Right atrium auricular region (tissue), 2 donors: ENCODE data around the gene ZNF14. TPM values are rescaled to one million over a fixed set of nuclear protein-coding genes. Genes with fewer than 3 reads are reported as not detected.
"Not testable (repeated sequence)": the region's sequence is repeated elsewhere in the genome, so short reads cannot be mapped to it uniquely, and the experiment has no call there.

ENCODE experiments used
- DNase-seq: peaks from one replicate; pipeline ENCODE4 v3.0.0-alpha.2; 2019; ENCODE audit warnings: low spot score
- H3K27ac ChIP-seq, 2 donors: fragments of 200-600 bp; sonication (generic); 1 replicate in 1 of 2; 2 replicates in 1 of 2; pipeline ENCODE4 v1.5.1; 2016 to 2019
- H3K27me3 ChIP-seq, 2 donors: fragments of 200-600 bp; sonication (generic); one replicate each; pipeline versions ENCODE4 v1.5.1 to v1.6.0; 2017 to 2019
- H3K36me3 ChIP-seq: fragments of 200-600 bp; sonication (generic); one replicate; pipeline ENCODE4 v1.5.1; 2016
- H3K4me1 ChIP-seq, 2 donors: fragments of 200-600 bp; sonication (generic); one replicate each; pipeline versions ENCODE4 v1.5.1 to v1.6.0; 2017 to 2019
- H3K4me3 ChIP-seq, 2 donors: fragments of 200-600 bp; sonication (generic); 1 replicate in 1 of 2; 2 replicates in 1 of 2; pipeline ENCODE4 v1.5.1; 2017 to 2019; ENCODE audit warnings: mild to moderate bottlenecking in 1 of 2, moderate library complexity in 1 of 2
- H3K9me3 ChIP-seq, 2 donors: fragments of 200-600 bp; sonication (generic); one replicate each; pipeline ENCODE4 v1.5.1; 2019
- CTCF ChIP-seq, 2 donors: fragments of 200-600 bp; sonication (generic); IDR thresholded peaks; one replicate each; pipeline ENCODE4 v1.5.1; 2019; ENCODE audit warnings: antibody characterized with exemption in 2 of 2
- total RNA-seq, 2 donors: library from RNA; depleted of rRNA; stranded (reverse); fragments of >200 nt; gene quantifications; one replicate each; pipeline ENCODE4 v1.1.0, GENCODE V29; 2016

The ZNF14 gene
- total RNA-seq, 2 donors from 2014 or later = 2.8 to 4.6 TPM

- H3K4me3 ChIP-seq = no peak overlapping the region
- DNase-seq = peak; percentile 52
- H3K27me3 ChIP-seq = no peaks in the 10 kb centered on the region
- H3K36me3 ChIP-seq = no peaks in the 10 kb centered on the region
- no peak overlapping the region for H3K27ac ChIP-seq
- H3K9me3 ChIP-seq = no peaks in the 10 kb centered on the region
- TF ChIP-seq CTCF (IDR thresholded peaks at IDR 0.05) = no peak
- H3K4me1 ChIP-seq = no peaks in the 10 kb centered on the region
Measured at GRCh38 chr19:19747357-19748220, 14.7 kb upstream of the ZNF14 start.

GRCh38 chr19:19746286-19747213 lies 13.6 kb upstream of the ZNF14 start:
- TF ChIP-seq CTCF (IDR thresholded peaks at IDR 0.05) = no peak
- Histone ChIP-seq H3K9me3 (no peaks in the 10 kb centered on the region), H3K4me3 (no peak overlapping the region), H3K27me3 (no peaks in the 10 kb centered on the region), H3K27ac (no peak overlapping the region), H3K36me3 (no peaks in the 10 kb centered on the region), H3K4me1 (no peaks in the 10 kb centered on the region)
- peak; percentile 40 for DNase-seq

- H3K4me3 ChIP-seq = no peak overlapping the region
- no peaks in the 10 kb centered on the region for H3K9me3 ChIP-seq
- no peak overlapping the region for H3K27ac ChIP-seq
- no peaks in the 10 kb centered on the region for H3K4me1 ChIP-seq
- no peaks in the 10 kb centered on the region for H3K27me3 ChIP-seq
- no peak for TF ChIP-seq CTCF (IDR thresholded peaks at IDR 0.05)
- peak; percentile 44 for DNase-seq
- no peaks in the 10 kb centered on the region for H3K36me3 ChIP-seq
Measured at GRCh38 chr19:19745496-19746285, 12.8 kb upstream of the ZNF14 start.

GRCh38 chr19:19744641-19745040 lies 11.7 kb upstream of the ZNF14 start:
- Histone ChIP-seq H3K27me3 (no peaks in the 10 kb centered on the region), H3K4me1 (no peaks in the 10 kb centered on the region), H3K4me3 (no peak overlapping the region), H3K27ac (no peak overlapping the region), H3K36me3 (no peaks in the 10 kb centered on the region), H3K9me3 (no peaks in the 10 kb centered on the region)
- no peak for DNase-seq
- TF ChIP-seq CTCF (IDR thresholded peaks at IDR 0.05) = no peak

GRCh38 chr19:19743921-19744320 lies 11.0 kb upstream of the ZNF14 start:
- not testable (repeated sequence) for DNase-seq, H3K9me3 ChIP-seq, H3K4me3 ChIP-seq, H3K27me3 ChIP-seq, H3K36me3 ChIP-seq, H3K4me1 ChIP-seq, H3K27ac ChIP-seq
